Measurements from ENCODE around the gene ZNF768.

GRCh38 chr16:30543067-30543466, 16.7 kb upstream of the ZNF768 start:
- TF ChIP-seq, protein P1, sequence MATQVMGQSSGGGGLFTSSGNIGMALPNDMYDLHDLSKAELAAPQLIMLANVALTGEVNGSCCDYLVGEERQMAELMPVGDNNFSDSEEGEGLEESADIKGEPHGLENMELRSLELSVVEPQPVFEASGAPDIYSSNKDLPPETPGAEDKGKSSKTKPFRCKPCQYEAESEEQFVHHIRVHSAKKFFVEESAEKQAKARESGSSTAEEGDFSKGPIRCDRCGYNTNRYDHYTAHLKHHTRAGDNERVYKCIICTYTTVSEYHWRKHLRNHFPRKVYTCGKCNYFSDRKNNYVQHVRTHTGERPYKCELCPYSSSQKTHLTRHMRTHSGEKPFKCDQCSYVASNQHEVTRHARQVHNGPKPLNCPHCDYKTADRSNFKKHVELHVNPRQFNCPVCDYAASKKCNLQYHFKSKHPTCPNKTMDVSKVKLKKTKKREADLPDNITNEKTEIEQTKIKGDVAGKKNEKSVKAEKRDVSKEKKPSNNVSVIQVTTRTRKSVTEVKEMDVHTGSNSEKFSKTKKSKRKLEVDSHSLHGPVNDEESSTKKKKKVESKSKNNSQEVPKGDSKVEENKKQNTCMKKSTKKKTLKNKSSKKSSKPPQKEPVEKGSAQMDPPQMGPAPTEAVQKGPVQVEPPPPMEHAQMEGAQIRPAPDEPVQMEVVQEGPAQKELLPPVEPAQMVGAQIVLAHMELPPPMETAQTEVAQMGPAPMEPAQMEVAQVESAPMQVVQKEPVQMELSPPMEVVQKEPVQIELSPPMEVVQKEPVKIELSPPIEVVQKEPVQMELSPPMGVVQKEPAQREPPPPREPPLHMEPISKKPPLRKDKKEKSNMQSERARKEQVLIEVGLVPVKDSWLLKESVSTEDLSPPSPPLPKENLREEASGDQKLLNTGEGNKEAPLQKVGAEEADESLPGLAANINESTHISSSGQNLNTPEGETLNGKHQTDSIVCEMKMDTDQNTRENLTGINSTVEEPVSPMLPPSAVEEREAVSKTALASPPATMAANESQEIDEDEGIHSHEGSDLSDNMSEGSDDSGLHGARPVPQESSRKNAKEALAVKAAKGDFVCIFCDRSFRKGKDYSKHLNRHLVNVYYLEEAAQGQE (IDR thresholded peaks at IDR 0.05; ENCODE audit: insufficient read depth in 1 of 2, low read depth in 2 of 2, low read length in 1 of 2) = no peak
- TF ChIP-seq, protein P2, sequence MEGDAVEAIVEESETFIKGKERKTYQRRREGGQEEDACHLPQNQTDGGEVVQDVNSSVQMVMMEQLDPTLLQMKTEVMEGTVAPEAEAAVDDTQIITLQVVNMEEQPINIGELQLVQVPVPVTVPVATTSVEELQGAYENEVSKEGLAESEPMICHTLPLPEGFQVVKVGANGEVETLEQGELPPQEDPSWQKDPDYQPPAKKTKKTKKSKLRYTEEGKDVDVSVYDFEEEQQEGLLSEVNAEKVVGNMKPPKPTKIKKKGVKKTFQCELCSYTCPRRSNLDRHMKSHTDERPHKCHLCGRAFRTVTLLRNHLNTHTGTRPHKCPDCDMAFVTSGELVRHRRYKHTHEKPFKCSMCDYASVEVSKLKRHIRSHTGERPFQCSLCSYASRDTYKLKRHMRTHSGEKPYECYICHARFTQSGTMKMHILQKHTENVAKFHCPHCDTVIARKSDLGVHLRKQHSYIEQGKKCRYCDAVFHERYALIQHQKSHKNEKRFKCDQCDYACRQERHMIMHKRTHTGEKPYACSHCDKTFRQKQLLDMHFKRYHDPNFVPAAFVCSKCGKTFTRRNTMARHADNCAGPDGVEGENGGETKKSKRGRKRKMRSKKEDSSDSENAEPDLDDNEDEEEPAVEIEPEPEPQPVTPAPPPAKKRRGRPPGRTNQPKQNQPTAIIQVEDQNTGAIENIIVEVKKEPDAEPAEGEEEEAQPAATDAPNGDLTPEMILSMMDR (IDR thresholded peaks at IDR 0.05) = no peak
- no peak for TF ChIP-seq SIN3A (IDR thresholded peaks at IDR 0.05; ENCODE audit: borderline replicate concordance, insufficient read depth, low read depth, low read length)
- TF ChIP-seq TCF7L2 (IDR thresholded peaks at IDR 0.05; ENCODE audit: low read depth, low read length) = no peak
- TF ChIP-seq POLR2AphosphoS5 (IDR thresholded peaks at IDR 0.05; ENCODE audit: low read depth, low read length) = no peak
